ENCODE measurements around the gene LRRK1. TPM values are rescaled to one million over a fixed set of nuclear protein-coding genes. Genes with fewer than 3 reads are reported as not detected.

The LRRK1 gene
- total RNA-seq, 4 donors from 2014 or later: 5.7 to 12.0 (median 10.0) TPM

DNA sequence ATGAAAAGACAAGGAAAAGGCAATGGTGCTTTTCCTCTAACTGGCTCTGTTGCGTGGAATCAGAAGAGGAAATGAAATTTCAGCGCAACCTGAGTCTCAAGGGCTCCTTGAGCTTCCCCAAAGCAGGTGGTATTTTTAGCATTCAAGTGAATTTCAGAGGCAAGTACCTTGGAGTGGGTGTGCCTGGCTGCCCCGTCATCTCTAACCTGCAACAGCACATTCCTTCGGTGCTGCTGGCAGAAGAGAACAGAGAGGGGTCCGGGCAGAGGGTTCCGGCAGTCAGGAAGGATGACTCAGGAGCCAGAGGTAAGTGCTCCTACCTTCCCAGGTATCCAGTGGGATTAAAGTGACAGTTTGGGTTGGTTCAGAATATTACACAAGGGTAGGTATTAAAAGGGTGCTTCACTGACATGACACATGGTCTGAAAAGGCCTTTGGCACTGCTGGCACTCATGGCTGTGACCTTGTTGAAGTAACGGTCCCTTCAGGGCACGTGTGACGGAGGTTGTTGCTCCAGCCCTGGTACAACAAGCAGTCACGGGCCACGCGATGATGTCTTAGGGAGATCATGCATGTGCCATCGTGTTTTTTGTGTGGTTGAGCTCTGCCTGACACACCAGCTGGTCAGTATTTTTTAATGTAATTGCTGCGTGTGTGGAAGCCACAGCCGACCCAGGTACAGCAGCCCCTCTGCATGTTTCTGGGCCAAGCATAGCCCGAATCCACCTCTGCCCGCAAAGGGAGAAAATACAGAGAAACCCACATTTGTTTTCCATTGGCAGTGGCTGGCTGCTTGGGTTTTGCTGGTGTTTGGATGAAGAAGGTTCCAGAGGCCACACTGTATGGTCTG, 75.7 kb downstream of the LRRK1 start:
- DNase-seq: no peak
- intact Hi-C loops (cut with DNase I): no loop called here
- Histone ChIP-seq H3K27ac (peak overlapping the region in 1 of 4 donors; percentile 10), H3K36me3 (peaks cover 0 to 21% (median 0%) of the 10 kb centered on the region in 3 donors), H3K4me1 (peaks cover 0 to 13% (median 0%) of the 10 kb centered on the region in 3 donors), H3K4me3 (no peak overlapping the region), H3K27me3 (no peaks in the 10 kb centered on the region), H3K9me3 (no peaks in the 10 kb centered on the region)
- WGBS, 2 donors: 91 to 93% methylated on average over 13 to 16 of the region's 17 CpGs
- no peak for TF ChIP-seq POLR2A (IDR thresholded peaks at IDR 0.05)
- TF ChIP-seq CTCF (IDR thresholded peaks at IDR 0.05): no peak

DNA sequence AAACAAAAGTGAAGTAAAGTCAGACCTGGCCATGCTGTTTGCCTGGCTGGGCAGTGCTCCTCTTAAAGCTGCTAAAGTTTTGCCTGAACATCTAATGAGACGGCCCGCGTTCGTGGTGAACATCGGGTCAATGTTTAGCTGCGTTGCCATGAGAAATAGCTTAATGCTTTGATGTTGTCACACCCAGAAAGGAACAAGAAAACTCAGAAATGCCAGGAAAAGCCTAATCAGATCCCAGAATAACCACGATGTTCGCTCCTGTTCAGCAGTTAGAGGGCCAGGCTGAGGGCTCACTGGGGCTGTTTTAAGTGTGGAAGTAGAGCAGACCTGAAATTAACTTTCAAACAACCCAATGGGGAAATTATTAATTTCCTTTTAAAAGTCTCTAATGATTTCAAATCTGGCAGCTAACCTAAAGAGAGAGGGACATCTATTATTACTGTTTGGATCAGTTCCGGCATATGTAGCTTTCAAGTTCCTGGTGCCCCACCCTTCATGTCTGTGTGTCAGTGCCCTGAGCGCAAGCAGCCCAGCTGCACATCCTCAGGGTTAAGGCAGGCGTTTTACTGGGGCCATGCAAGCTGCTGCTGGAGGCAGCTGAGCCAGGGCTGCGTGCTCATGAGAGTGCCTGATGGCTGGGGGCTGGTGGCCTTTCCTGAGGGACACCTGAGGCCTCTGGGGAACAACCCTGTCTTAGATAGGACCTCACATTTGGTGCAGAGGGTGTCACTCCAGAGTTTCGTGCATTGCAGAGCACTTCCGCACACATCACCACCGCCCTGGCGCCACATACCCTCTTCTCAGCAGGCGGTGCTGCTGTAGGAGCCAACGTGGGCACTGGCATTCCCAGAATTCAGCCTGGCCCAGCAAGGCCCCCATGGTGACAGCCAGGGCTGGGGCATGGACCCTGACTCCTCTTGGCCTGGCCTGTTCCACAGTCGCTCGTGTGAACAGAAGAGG, 76.6 kb downstream of the LRRK1 start:
- intact Hi-C loops (cut with DNase I): no loop called here
- peaks cover 0 to 20% (median 0%) of the 10 kb centered on the region in 3 donors for H3K36me3 ChIP-seq
- H3K9me3 ChIP-seq: no peaks in the 10 kb centered on the region
- H3K27ac ChIP-seq: peak overlapping the region in 1 of 4 donors; percentile 17
- no peak for DNase-seq
- peaks cover 0 to 13% (median 0%) of the 10 kb centered on the region in 3 donors for H3K4me1 ChIP-seq
- TF ChIP-seq CTCF (IDR thresholded peaks at IDR 0.05) (no peak), POLR2A (IDR thresholded peaks at IDR 0.05) (no peak)
- 75 to 82% methylated on average over 11 to 16 of the region's 20 CpGs for WGBS, 2 donors
- no peak overlapping the region for H3K4me3 ChIP-seq
- no peaks in the 10 kb centered on the region for H3K27me3 ChIP-seq

DNA sequence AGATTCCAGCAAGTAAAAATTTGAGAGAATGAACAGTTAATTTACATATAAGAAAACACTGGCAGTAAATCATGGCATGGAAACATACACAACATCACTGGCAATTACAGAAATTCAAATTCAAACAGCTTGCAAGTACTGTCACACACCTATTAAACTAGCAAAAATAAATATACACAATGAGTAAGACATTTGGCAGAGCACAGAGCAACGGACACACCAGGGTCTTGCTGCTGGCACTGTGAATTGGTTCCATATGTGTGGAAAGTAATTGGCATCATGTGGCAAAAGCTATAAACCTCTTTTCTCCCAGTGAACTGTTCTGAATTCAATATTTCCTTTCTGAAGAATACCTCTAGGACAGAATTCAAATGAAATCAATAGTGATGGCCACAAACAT, 78.3 kb downstream of the LRRK1 start:
- no peak overlapping the region for H3K27ac ChIP-seq
- no peak for DNase-seq
- H3K9me3 ChIP-seq: no peaks in the 10 kb centered on the region
- no peak overlapping the region for H3K4me3 ChIP-seq
- peaks cover 0 to 13% (median 0%) of the 10 kb centered on the region in 3 donors for H3K4me1 ChIP-seq
- H3K27me3 ChIP-seq: no peaks in the 10 kb centered on the region
- intact Hi-C loops (cut with DNase I): no loop called here
- no peak for TF ChIP-seq CTCF (IDR thresholded peaks at IDR 0.05)
- no peak for TF ChIP-seq POLR2A (IDR thresholded peaks at IDR 0.05)
- WGBS, 2 donors: 60 to 62% methylated on average over 1 of the region's 1 CpG
- H3K36me3 ChIP-seq: peaks cover 0 to 34% (median 0%) of the 10 kb centered on the region in 3 donors

DNA sequence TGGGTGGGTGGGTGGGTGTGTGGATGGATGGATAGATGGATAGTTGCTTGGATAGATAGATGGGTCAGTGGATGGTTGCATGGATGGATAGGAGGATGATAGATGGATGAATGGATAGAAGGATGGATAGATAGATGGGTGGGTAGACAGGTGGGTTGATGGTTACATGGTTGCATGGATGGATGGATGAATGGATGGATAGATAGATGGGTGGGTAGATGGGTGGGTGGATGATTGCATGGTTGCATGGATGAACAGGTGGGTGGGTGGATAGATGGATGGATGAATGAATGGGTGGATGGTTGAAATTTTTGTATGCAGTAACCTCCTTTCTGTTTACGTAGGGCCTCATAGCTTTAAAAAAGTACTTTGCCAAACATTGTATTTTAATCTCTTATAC, 79.5 kb downstream of the LRRK1 start:
- Histone ChIP-seq H3K27me3 (no peaks in the 10 kb centered on the region), H3K27ac (no peak overlapping the region), H3K36me3 (peaks cover 0 to 34% (median 0%) of the 10 kb centered on the region in 3 donors), H3K4me3 (no peak overlapping the region), H3K9me3 (no peaks in the 10 kb centered on the region), H3K4me1 (peaks cover 0 to 13% (median 0%) of the 10 kb centered on the region in 3 donors)
- no peak for DNase-seq
- WGBS, 2 donors: 85 to 91% methylated on average over 1 of the region's 1 CpG
- TF ChIP-seq CTCF (IDR thresholded peaks at IDR 0.05): no peak
- no peak for TF ChIP-seq POLR2A (IDR thresholded peaks at IDR 0.05)
- intact Hi-C loops (cut with DNase I): no loop called here

Data from esophagus squamous epithelium (tissue), 5 donors.